Kidney epithelial cell (primary cell): ENCODE measurements around the gene IL34. TPM values are rescaled to one million over a fixed set of nuclear protein-coding genes. Genes with fewer than 3 reads are reported as not detected.
"Not testable (repeated sequence)": the region's sequence is repeated elsewhere in the genome, so short reads cannot be mapped to it uniquely, and the experiment has no call there.

Experiments
- DNase-seq: peaks from one replicate; pipeline ENCODE4 v3.0.0-alpha.2; 2010; ENCODE audit warnings: low read depth
- H3K27me3 ChIP-seq: 2 replicates; pipeline ENCODE4 v1.6.0; 2011; ENCODE audit warnings: low read length; ENCODE audit not compliant: control insufficient read depth, insufficient read depth
- H3K36me3 ChIP-seq: 2 replicates; pipeline ENCODE4 v1.5.1; 2011; ENCODE audit warnings: low read length; ENCODE audit not compliant: control insufficient read depth, insufficient read depth
- H3K4me3 ChIP-seq: 2 replicates; pipeline ENCODE4 v1.5.1; 2011; ENCODE audit warnings: low read depth, mild to moderate bottlenecking, control low read depth, low read length
- total RNA-seq: library from RNA; depleted of rRNA; stranded (reverse); fragments of >200 nt; gene quantifications from 2 replicates; pipeline ENCODE4 v1.2.3, GENCODE V29; 2015
- TF ChIP-seq, protein P1 (sequence below): IDR thresholded peaks from 2 replicates; pipeline ENCODE4 v1.5.1; 2011; ENCODE audit warnings: mild to moderate bottlenecking, moderate library complexity, low read length, control low read depth, inconsistent platforms; ENCODE audit not compliant: insufficient read depth, poor library complexity, severe bottlenecking

Gene IL34
- total RNA-seq, 1 donor from 2014 or later = 0.25 TPM

GRCh38 chr16:70638814-70639792 lies 7.3 kb upstream of the IL34 start:
- no peak for DNase-seq
- TF ChIP-seq, protein P1, sequence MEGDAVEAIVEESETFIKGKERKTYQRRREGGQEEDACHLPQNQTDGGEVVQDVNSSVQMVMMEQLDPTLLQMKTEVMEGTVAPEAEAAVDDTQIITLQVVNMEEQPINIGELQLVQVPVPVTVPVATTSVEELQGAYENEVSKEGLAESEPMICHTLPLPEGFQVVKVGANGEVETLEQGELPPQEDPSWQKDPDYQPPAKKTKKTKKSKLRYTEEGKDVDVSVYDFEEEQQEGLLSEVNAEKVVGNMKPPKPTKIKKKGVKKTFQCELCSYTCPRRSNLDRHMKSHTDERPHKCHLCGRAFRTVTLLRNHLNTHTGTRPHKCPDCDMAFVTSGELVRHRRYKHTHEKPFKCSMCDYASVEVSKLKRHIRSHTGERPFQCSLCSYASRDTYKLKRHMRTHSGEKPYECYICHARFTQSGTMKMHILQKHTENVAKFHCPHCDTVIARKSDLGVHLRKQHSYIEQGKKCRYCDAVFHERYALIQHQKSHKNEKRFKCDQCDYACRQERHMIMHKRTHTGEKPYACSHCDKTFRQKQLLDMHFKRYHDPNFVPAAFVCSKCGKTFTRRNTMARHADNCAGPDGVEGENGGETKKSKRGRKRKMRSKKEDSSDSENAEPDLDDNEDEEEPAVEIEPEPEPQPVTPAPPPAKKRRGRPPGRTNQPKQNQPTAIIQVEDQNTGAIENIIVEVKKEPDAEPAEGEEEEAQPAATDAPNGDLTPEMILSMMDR = peak; percentile 2
- H3K4me3 ChIP-seq = no peak overlapping the region
- no peaks in the 10 kb centered on the region for H3K36me3 ChIP-seq
- no peaks in the 10 kb centered on the region for H3K27me3 ChIP-seq

GRCh38 chr16:70642633-70643032 lies 3.7 kb upstream of the IL34 start:
- TF ChIP-seq, protein P1 = no peak
- no peak overlapping the region for H3K4me3 ChIP-seq
- no peak for DNase-seq
- H3K27me3 ChIP-seq = peaks cover 6% of the 10 kb centered on the region
- no peaks in the 10 kb centered on the region for H3K36me3 ChIP-seq

DNA sequence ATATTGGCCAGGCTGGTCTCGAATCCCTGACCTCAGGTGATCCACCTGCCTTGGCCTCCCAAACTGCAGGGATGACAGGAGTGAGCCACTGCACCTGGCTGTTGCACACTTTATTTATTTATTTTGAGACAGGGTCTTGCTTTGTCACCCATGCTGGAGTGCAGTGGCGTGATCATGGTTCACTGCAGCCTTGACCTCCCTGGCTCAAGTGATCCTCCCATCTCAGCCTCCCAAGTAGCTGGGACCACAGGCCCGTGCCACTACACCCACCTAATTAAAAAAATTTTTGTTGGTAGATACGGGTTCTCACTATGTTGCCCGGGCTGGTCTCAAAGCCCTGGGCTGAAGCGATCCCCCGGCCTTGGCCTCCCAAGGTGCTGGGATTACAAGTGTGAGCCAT lies 3.1 kb upstream of the IL34 start:
- DNase-seq, H3K36me3 ChIP-seq, H3K27me3 ChIP-seq, H3K4me3 ChIP-seq: not testable (repeated sequence)

DNA sequence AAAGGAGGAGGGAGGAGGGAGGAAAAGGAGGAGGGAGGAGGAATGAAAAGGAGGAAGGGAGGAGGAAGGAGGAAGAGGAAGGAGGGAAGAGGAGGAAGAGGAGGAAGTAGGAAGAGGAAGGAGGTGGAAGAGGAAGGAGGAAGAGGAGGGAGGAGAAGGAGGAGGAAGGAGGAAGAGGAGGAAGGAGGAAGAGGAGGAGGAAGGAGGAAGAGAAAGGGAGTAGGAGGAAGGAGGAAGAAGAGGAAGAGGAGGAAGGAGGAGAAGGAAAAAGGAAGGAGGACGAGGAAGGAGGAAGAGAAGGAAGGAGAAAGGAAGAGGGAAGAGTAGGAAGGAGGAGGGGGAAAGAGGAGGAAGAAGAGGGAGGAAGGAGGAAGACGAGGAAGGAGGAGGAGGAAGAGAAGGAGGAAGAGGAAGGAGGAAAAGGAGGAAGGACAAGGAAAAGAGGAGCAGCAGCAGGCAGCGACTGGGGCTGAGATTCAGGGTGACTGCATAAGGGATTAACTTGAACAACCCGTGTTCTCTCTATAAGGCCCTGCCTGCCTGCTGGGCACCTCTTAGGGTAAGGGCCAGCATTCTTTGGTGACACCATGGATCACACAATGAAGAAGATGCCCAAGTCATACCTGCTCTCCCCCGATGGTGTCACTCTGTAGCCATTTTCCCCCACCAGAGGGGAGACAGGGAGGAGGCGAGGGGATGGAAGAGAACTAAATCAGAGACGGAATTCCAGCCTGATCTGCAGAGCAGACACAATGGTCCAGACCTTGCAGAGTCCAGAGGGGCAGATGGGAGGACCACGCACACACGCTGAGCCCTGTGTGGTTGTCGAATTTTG lies 1.4 kb upstream of the IL34 start:
- TF ChIP-seq, protein P1 = no peak
- no peak for DNase-seq
- Histone ChIP-seq H3K36me3 (no peaks in the 10 kb centered on the region), H3K27me3 (peaks cover 6% of the 10 kb centered on the region), H3K4me3 (no peak overlapping the region)

GRCh38 chr16:70647441-70648359 lies 1.3 kb downstream of the IL34 start:
- H3K27me3 ChIP-seq = peaks cover 6% of the 10 kb centered on the region
- no peaks in the 10 kb centered on the region for H3K36me3 ChIP-seq
- H3K4me3 ChIP-seq = no peak overlapping the region
- no peak for DNase-seq
- TF ChIP-seq, protein P1 = no peak

GRCh38 chr16:70648606-70649005 lies 2.2 kb downstream of the IL34 start:
- H3K4me3 ChIP-seq = no peak overlapping the region
- peaks cover 6% of the 10 kb centered on the region for H3K27me3 ChIP-seq
- TF ChIP-seq, protein P1 = no peak
- H3K36me3 ChIP-seq = no peaks in the 10 kb centered on the region
- no peak for DNase-seq
